T-helper 1 cell (primary cell): ENCODE results near the gene IL36A.

Experiments used
- DNase-seq, 5 donors: peaks; one replicate each; pipeline ENCODE4 v3.0.0-alpha.2; 2012 to 2020

IL36A gene

DNA sequence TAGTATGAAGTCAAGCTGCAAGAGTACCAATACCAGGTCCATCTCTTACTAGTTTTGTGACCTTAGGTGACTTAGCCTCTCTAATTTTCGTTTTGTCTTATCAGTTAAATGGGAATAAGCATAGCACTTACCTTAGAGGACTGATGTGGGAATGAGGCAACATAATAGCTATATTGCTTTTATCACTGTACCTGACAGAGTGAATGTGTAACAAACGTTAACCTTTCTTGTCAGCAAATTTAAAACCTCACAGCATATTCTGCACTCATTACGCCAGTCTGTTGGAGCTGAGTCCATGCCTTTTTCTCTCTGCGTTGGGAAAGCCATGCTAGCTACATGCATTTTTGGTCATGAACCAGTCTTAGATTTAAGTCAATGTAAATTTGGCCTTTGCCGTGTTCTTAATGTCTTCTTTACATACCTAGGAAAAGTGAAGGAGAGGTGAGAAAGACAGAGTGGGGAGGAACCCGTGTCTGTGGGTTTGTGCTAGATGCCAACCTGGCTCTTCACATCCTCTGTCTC, 47.2 kb downstream of the IL36A start, which contains the start of gene IL36B:
Gene IL36B (minus strand): TSS at position 472 of the 522 bp plus-strand sequence.
- DNase-seq = no peak

GRCh38 chr2:113053666-113054065, 48.4 kb downstream of the IL36A start:
- no peak for DNase-seq

DNA sequence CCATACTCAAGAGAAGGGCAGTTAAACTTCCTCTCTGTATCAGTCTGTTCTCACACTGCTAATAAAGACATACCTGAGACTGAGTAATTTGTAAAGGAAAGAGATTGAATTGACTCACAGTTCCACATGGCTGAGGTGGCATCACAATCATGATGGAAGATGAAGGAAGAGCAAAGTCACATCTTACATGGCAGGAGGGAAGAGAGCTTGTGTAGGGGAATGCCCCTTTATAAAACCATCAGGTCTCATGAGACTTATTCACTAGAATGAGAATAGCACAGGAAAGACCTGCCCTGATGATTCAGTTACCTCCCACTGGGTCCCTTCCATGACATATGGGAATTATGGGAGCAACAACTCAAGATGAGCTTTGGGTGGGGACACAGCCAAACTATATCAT, 48.8 kb downstream of the IL36A start:
- DNase-seq = no peak

DNA sequence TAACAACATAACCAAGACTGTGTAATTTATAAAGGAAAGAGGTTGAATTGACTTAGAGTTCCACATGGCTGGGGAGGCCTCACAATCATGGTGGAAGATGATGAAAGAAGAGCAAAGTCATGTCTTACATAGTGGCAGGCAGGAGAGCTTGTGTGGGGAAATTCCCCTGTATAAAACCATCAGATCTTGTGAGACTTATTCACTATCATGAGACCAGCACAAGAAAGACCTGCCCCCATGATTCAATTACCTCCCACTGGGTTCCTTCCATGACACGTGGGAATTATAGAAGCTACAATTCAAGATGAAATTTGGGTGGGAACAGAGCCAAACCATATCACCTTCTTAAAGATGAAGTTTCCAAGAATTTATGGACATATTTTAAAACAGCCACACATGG, 51.3 kb downstream of the IL36A start:
- DNase-seq = no peak

- DNase-seq = no peak
These were observed 51.9 kb downstream of the IL36A start for GRCh38 chr2:113057117-113057516.
